ENCODE results near the gene UBE4B. TPM values are rescaled to one million over a fixed set of nuclear protein-coding genes. Genes with fewer than 3 reads are reported as not detected.

The UBE4B gene
- polyA plus RNA-seq, 1 experiment, result 18.2 TPM

DNA sequence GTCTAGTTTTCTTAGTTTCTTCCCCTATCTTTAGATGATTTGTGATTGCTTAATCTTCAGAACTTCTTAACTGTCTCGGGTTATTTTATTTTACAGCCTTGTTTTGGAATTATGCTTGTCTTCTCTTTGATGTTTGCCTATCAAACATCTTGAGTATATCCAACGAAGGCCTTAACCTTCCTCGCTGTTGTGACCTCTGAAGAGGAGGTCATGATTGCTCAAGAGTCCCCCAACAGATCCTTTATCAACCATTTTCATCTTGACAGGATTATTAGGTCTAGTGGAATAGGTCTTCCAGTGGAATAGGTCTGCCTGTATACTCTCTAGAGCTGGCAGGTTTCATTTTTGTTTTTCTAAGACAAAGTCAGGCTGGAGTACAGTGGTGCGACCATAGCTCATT, 45.7 kb downstream of the UBE4B start:
- no peaks in the 10 kb centered on the region for H3K27me3 ChIP-seq (ENCODE audit: control insufficient read depth, insufficient read depth, low read length)
- DNase-seq (ENCODE audit: low read depth), result no peak
- POLR2A ChIA-PET, result no interaction called here
- CTCF ChIA-PET, result no interaction called here
- TF ChIP-seq, protein P1, sequence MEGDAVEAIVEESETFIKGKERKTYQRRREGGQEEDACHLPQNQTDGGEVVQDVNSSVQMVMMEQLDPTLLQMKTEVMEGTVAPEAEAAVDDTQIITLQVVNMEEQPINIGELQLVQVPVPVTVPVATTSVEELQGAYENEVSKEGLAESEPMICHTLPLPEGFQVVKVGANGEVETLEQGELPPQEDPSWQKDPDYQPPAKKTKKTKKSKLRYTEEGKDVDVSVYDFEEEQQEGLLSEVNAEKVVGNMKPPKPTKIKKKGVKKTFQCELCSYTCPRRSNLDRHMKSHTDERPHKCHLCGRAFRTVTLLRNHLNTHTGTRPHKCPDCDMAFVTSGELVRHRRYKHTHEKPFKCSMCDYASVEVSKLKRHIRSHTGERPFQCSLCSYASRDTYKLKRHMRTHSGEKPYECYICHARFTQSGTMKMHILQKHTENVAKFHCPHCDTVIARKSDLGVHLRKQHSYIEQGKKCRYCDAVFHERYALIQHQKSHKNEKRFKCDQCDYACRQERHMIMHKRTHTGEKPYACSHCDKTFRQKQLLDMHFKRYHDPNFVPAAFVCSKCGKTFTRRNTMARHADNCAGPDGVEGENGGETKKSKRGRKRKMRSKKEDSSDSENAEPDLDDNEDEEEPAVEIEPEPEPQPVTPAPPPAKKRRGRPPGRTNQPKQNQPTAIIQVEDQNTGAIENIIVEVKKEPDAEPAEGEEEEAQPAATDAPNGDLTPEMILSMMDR (IDR thresholded peaks at IDR 0.05; ENCODE audit: insufficient read depth, low read depth, low read length), result no peak
- no peaks in the 10 kb centered on the region; the same call in 1 of the 2 replicates for H3K36me3 ChIP-seq (ENCODE audit: control insufficient read depth, insufficient read depth, low read length)
- no peak overlapping the region for H3K4me3 ChIP-seq (ENCODE audit: low read depth, low read length)

DNA sequence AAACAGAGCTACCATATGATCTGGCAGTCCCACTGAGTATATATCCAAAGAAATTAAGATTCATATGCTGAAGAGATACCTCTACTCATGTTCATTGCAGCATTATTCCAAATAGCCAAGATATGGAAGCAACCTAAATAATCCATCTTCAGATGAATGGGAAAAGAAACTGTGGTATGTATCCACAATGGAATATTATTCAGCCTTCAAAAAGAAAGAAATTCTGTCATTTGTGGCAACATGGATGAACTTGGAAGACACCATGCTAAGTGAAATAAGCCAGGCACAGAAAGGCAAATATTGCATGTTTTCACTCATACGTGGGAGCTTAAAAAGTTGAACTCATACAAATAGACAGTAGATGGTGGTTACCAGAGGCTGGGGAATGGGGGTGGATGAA, 47.8 kb downstream of the UBE4B start:
- H3K36me3 ChIP-seq (ENCODE audit: control insufficient read depth, insufficient read depth, low read length), result no peaks in the 10 kb centered on the region; the same call in 1 of the 2 replicates
- H3K27me3 ChIP-seq (ENCODE audit: control insufficient read depth, insufficient read depth, low read length), result no peaks in the 10 kb centered on the region
- POLR2A ChIA-PET, result no interaction called here
- CTCF ChIA-PET, result no interaction called here
- H3K4me3 ChIP-seq (ENCODE audit: low read depth, low read length), result no peak overlapping the region
- DNase-seq (ENCODE audit: low read depth), result no peak
- TF ChIP-seq, protein P1 (IDR thresholded peaks at IDR 0.05; ENCODE audit: insufficient read depth, low read depth, low read length), result no peak

DNA sequence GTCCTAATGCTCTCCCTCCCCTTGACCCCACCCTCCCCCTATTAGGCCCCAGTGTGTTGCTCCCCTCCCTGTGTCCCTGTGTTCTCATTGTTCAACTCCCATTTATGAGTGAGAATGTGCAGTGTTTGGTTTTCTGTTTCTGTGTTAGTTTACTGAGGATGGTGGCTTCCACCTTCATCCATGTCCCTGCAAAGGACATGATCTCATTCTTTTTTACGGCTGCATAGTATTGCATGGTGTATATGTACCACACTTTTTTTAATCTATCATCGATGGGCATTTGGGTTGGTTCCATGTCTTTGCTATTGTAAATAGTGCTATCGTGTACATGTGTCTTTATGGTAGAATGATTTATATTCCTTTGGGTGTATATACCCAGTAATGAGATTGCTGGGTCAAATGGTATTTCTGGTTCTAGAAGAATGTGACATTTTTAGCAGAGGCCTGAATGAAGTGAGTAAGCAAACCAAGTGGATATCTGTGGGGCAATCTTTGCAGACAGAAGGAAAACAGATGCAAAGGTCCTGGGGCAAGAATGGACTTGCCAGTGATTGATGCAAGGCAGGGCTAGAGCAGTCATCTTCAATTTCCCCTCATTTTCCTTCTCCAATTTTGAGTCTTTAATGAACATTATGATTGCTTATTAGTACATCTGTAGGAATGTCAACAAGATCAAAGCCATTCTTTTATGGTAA, 50.2 kb downstream of the UBE4B start:
- TF ChIP-seq, protein P1 (IDR thresholded peaks at IDR 0.05; ENCODE audit: insufficient read depth, low read depth, low read length), result no peak
- ChIA-PET POLR2A (no interaction called here), CTCF (no interaction called here)
- Histone ChIP-seq H3K4me3 (ENCODE audit: low read depth, low read length) (no peak overlapping the region), H3K36me3 (ENCODE audit: control insufficient read depth, insufficient read depth, low read length) (no peaks in the 10 kb centered on the region), H3K27me3 (ENCODE audit: control insufficient read depth, insufficient read depth, low read length) (no peaks in the 10 kb centered on the region)
- DNase-seq (ENCODE audit: low read depth), result peak; percentile 51

DNA sequence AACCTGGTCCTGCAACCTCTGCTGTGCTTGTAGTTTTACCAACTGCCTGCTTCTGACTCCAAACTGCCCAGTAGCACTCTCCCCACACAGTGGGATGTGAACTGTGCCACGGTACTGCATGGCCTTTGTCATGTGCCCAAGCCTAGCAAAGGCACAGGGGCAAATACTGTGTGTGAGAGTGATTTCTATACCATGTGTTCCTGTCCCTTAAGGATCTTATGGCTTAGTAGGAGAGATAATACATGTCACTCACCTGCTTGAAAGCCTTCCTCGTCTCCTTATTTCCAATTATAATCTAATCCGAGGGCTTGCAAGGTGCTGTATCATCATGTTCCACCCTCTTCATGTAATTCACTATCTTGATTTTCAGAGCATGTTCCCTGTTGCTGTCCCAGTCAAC, 51.3 kb downstream of the UBE4B start:
- ChIA-PET CTCF (interaction anchor here (0.6 kb wide), 1 partner anchor 13 kb away, joined by 3 read pairs; no protein-coding TSS in a partner anchor), POLR2A (no interaction called here)
- Histone ChIP-seq H3K27me3 (ENCODE audit: control insufficient read depth, insufficient read depth, low read length) (no peaks in the 10 kb centered on the region), H3K36me3 (ENCODE audit: control insufficient read depth, insufficient read depth, low read length) (no peaks in the 10 kb centered on the region), H3K4me3 (ENCODE audit: low read depth, low read length) (no peak overlapping the region)
- no peak for DNase-seq (ENCODE audit: low read depth)
- TF ChIP-seq, protein P1 (IDR thresholded peaks at IDR 0.05; ENCODE audit: insufficient read depth, low read depth, low read length), result no peak

DNA sequence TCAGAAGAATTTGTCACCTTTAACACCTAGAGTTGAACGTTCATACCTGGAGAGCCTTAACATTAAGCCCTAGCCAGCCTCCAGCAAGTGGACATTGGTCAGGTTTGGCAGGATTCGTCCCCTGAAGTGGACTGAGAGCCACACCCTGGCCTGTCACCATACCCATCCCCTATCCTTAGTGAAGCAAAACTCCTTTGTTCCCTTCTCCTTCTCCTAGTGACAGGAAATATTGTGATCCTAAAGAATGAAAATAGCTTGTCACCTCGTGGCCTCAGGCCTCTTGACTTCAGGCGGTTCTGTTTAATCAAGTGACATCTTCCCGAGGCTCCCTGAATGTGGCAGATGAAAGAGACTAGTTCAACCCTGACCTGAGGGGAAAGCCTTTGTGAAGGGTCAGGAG, 52.3 kb downstream of the UBE4B start:
- no peak overlapping the region for H3K4me3 ChIP-seq (ENCODE audit: low read depth, low read length)
- ChIA-PET CTCF (interaction anchor here (0.6 to 1.1 kb wide), 2 partner anchors 14 to 40 kb away, joined by 3 read pairs; no protein-coding TSS in a partner anchor), POLR2A (no interaction called here)
- no peak for DNase-seq (ENCODE audit: low read depth)
- no peaks in the 10 kb centered on the region for H3K27me3 ChIP-seq (ENCODE audit: control insufficient read depth, insufficient read depth, low read length)
- no peaks in the 10 kb centered on the region for H3K36me3 ChIP-seq (ENCODE audit: control insufficient read depth, insufficient read depth, low read length)
- TF ChIP-seq, protein P1 (IDR thresholded peaks at IDR 0.05; ENCODE audit: insufficient read depth, low read depth, low read length), result no peak
